ENCODE measurements around the gene PDRG1.

- TF ChIP-seq CTCF (IDR thresholded peaks at IDR 0.05; ENCODE audit: borderline replicate concordance, extremely low read depth, low read length, poor library complexity, severe bottlenecking) = no peak
- no peak for TF ChIP-seq EZH2 (IDR thresholded peaks at IDR 0.05; ENCODE audit: borderline replicate concordance, low read depth, low read length, severe bottlenecking)
These were observed 15.3 kb upstream of the PDRG1 start for GRCh38 chr20:31966991-31967655.
